ENCODE results near the gene VMP1.

Gene VMP1

DNA sequence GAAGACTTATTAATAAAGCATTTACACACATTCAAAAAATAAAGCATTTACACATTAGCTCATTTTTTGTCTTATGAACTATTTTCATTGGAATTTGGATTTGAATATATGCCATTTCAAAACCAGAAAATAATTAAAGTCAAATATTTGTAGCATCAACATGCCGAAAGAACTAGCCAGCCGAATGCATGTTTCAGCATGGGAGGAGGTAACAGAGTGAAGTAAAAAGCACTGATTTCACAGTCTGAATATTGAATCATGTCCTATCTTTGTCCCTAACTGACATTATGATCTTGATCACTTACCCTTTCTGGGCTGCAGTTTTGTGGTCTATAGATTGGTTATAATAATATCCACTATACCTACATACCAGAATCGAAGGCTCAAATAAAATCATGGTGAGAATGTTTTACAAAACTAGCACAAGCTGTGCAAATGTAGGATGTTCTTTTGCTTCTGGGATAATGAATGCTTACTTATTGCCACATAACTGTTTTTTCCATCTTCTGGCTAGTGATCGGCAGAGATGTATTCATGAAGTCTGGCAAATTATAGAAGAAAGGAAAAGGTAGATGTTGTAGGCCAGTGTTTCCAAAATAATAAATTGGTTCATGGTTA, 100.5 kb downstream of the VMP1 start:
- DNase-seq (ENCODE audit: low spot score): no peak
- TF ChIP-seq, protein P1, sequence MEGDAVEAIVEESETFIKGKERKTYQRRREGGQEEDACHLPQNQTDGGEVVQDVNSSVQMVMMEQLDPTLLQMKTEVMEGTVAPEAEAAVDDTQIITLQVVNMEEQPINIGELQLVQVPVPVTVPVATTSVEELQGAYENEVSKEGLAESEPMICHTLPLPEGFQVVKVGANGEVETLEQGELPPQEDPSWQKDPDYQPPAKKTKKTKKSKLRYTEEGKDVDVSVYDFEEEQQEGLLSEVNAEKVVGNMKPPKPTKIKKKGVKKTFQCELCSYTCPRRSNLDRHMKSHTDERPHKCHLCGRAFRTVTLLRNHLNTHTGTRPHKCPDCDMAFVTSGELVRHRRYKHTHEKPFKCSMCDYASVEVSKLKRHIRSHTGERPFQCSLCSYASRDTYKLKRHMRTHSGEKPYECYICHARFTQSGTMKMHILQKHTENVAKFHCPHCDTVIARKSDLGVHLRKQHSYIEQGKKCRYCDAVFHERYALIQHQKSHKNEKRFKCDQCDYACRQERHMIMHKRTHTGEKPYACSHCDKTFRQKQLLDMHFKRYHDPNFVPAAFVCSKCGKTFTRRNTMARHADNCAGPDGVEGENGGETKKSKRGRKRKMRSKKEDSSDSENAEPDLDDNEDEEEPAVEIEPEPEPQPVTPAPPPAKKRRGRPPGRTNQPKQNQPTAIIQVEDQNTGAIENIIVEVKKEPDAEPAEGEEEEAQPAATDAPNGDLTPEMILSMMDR (IDR thresholded peaks at IDR 0.05; ENCODE audit: extremely low read depth, missing control alignments): no peak

DNA sequence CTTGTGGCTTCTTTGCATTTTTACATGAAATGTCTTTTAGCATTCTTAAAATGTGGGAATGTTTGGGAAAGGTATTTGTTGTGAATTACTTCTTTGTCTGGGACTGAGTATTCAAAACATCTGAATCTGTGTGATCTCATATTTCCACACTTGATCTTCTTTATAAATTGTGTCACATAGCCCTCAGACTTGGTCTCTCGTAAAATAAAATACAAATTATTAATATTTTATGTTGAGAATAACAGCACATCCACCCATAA, 103.4 kb downstream of the VMP1 start:
- TF ChIP-seq, protein P1 (IDR thresholded peaks at IDR 0.05; ENCODE audit: extremely low read depth, missing control alignments): no peak
- DNase-seq (ENCODE audit: low spot score): no peak

DNA sequence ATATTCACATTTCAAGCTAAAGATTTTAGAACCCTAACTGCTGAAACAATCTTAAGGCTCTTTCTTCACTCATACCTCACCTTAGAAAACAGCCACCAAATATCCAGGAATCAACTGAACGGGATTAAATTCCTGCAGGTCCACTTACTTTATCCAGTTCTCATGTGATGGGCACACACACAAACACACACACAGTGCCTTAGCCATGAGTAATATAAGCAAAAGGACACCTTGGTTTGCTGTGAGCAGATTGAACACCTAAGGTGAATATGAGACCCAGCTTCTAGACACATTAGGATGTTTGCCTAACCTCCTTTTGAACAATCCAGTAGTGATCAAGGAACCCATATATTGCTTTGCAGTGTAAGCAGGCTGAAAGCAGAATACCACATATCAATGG, 103.8 kb downstream of the VMP1 start:
- TF ChIP-seq, protein P1 (IDR thresholded peaks at IDR 0.05; ENCODE audit: extremely low read depth, missing control alignments): no peak
- no peak for DNase-seq (ENCODE audit: low spot score)

DNA sequence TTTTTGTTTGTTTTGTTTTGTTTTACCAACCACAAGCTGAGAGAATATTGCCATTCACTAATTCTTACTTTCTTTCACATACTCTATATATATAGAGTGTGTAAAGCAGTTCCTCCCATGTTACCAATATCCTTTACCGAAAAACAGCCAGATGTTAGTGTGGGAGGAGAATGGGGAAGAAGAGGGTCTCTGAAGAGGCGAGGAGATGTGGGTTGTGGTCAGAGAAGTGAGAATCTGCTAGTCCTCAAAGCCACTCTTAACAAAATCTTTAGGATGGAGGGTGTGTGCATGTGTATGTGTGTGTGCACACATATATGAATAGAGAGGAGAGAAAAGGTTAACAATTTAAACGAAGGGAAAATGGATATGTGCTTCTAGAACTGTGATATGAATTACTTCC, 104.7 kb downstream of the VMP1 start:
- TF ChIP-seq, protein P1 (IDR thresholded peaks at IDR 0.05; ENCODE audit: extremely low read depth, missing control alignments): no peak
- no peak for DNase-seq (ENCODE audit: low spot score)

DNA sequence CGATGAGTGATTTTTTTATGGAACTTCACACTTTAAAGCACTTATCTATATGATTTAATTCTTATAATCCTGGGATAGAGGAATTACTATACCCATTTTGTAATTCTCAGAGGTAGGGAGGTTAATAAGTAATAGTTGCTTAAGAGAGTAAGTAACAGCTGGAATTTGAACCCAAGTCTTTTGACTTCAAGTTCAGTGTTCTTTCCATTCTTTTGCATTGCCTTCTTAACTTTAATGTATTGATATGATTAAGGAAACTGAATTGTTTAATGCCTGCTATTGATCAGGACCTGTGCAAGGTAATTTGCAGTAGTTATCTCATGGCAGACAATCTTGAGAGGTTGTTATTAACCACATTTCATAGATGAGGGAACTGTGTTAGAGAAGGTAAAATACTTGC, 106.8 kb downstream of the VMP1 start:
- TF ChIP-seq, protein P1 (IDR thresholded peaks at IDR 0.05; ENCODE audit: extremely low read depth, missing control alignments): no peak
- DNase-seq (ENCODE audit: low spot score): no peak

DNA sequence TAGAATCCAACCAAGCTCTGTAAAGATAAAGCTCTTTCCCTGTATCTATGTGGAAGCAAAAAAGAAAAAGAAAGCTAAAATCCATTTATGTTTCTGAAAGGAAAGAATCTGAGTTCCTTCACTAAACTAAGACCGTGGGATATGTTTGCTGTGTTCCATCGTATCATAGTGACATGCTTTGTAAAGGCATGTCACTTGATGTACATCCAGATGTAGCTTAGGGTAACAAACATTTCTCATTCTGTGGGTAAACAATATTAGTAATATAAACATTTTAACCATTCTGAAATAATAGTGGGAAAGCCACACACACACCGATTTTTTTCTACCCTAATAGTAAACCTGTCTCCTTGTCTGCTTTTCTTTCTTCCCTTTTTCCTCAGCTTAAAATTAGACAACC, 107.2 kb downstream of the VMP1 start:
- DNase-seq (ENCODE audit: low spot score): no peak
- TF ChIP-seq, protein P1 (IDR thresholded peaks at IDR 0.05; ENCODE audit: extremely low read depth, missing control alignments): no peak

DNA sequence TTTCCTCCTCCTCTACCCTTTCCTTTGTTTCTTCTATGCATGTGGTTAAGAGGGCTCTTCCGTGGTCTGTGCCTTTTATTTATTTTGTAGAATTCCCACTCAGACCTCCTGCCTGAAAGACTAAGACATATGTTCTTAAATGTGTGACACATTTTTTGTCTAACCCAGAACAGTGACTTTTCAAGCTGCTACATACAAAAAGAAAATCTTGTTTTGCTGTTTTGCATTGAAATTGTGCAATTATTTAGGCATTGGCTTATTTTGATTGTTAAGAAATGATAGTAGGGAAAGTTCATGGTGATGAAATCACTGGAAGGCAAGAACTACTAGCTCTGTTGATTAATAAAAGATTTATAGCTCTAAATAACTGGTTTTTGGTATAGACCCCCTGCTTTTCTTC, 108.5 kb downstream of the VMP1 start:
- TF ChIP-seq, protein P1 (IDR thresholded peaks at IDR 0.05; ENCODE audit: extremely low read depth, missing control alignments): no peak
- DNase-seq (ENCODE audit: low spot score): no peak
